ENCODE data around the gene SEMA3A.

Gene SEMA3A

DNA sequence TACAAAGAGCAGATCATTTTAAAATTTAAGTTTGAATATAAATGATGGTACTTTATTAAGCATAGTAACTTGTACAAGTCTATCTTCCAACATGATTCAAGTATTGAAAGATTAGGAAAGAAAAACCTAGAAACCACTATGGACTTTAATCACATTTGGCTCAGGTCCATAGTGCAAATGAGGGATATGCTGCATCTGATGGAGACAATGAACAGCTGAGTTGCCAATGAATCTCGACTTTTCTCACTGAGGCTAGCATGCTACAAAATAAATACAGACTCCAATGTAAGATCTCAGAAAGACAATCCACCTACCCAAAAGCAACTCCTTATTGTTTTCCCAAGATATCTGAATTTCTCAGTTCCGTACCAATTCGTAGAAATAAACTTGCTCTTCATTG is 89.8 kb downstream of the SEMA3A start:
- H3K4me3 Mint-ChIP-seq = no peak overlapping the region
- no peaks in the 10 kb centered on the region for H3K9me3 Mint-ChIP-seq
- intact Hi-C loops (cut with micrococcal nuclease) = no loop called here
- H3K27me3 Mint-ChIP-seq = no peaks in the 10 kb centered on the region
- H3K36me3 Mint-ChIP-seq (ENCODE audit: low read depth) = no peaks in the 10 kb centered on the region
- no peaks in the 10 kb centered on the region for H3K4me1 Mint-ChIP-seq (ENCODE audit: low read depth)
- no peak overlapping the region for H3K27ac Mint-ChIP-seq

DNA sequence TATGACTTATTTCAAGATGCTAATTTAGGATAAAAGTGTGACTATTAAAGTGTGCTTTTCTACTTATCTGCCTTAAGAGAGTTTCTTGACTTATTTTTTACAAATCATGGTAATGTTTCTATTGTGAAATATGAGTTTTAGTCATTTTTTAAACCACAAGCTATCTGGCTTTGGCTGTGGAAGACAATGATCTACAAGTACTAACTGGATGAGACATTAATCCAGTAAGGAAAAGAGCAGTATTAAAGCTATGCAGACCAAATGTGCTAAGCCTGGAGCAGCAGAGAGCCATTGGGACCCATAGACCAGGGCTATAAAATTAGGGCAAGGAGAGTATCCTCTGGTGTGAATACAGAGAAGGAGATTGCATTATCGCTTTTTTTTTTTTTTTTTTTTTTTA is 92.4 kb downstream of the SEMA3A start:
- Mint-ChIP-seq H3K27ac (no peak overlapping the region), H3K36me3 (ENCODE audit: low read depth) (no peaks in the 10 kb centered on the region), H3K4me1 (ENCODE audit: low read depth) (no peaks in the 10 kb centered on the region), H3K9me3 (no peaks in the 10 kb centered on the region), H3K27me3 (no peaks in the 10 kb centered on the region), H3K4me3 (no peak overlapping the region)
- intact Hi-C loops (cut with micrococcal nuclease) = no loop called here

DNA sequence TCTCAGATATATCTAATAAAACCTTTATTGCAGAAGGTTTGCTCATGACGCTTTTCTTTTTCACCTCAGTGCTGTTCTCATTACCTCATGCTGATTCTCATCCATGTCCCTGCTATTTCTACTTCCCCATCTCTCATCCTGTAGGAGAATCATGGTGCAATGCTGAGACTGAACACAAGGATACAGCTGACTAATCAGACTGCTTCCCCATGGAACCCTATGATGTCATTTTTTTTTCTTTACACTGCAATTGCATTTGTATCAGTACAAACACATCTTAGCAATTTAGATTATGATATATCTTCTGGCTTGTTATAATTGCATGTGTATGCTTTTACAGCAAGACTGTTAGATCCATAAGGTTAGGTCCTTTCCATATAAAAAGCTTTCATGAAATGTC is 93.7 kb downstream of the SEMA3A start:
- intact Hi-C loops (cut with micrococcal nuclease) = no loop called here
- Mint-ChIP-seq H3K4me3 (no peak overlapping the region), H3K36me3 (ENCODE audit: low read depth) (no peaks in the 10 kb centered on the region), H3K4me1 (ENCODE audit: low read depth) (no peaks in the 10 kb centered on the region), H3K27me3 (no peaks in the 10 kb centered on the region), H3K27ac (no peak overlapping the region), H3K9me3 (no peaks in the 10 kb centered on the region)

DNA sequence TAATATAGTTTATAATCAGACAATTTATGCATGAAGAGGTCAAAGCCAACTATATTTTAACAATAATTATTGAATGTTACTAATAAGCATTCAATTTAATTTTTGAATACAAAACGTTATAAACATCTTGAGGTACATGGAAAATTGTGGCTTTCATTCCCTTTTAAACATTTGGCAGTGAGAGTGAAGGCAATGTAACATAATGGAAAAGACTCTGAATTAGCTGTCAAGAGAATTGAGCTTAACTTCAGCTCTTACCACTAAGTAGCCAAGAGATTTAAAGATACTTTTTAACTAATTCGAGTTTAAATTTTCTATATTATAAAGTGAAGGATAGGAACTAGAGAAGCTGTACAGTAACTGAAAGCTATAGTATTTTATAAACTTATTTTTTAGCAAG is 98.6 kb downstream of the SEMA3A start:
- no peaks in the 10 kb centered on the region for H3K27me3 Mint-ChIP-seq
- intact Hi-C loops (cut with micrococcal nuclease) = no loop called here

DNA sequence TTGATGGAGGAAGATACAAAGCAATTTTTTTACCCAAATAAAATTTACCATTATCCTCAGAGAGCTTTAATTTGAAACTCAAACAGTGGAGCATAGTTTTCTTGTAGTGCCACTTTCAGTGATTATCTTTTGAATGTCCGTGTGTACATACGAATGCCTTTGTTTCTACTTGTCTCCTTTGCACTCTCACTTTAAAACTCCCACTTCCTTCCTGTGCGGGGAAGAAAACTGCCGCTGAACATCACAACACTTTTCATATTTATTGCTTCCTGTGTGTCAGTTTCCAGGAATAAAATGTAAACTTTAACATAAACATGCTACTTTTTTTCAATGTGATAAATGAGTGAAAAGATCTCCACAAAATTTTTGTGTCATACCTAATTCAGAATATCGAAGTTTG is 102.4 kb downstream of the SEMA3A start:
- Mint-ChIP-seq H3K4me1 (ENCODE audit: low read depth) (no peaks in the 10 kb centered on the region), H3K4me3 (no peak overlapping the region)
- intact Hi-C loops (cut with micrococcal nuclease) = no loop called here

More for the DNA sequence above, 98.6 kb downstream of the SEMA3A start:
- H3K36me3 Mint-ChIP-seq (ENCODE audit: low read depth) = no peaks in the 10 kb centered on the region
- no peak overlapping the region for H3K27ac Mint-ChIP-seq
- H3K4me3 Mint-ChIP-seq = no peak overlapping the region
- no peaks in the 10 kb centered on the region for H3K9me3 Mint-ChIP-seq
- no peaks in the 10 kb centered on the region for H3K4me1 Mint-ChIP-seq (ENCODE audit: low read depth)

DNA sequence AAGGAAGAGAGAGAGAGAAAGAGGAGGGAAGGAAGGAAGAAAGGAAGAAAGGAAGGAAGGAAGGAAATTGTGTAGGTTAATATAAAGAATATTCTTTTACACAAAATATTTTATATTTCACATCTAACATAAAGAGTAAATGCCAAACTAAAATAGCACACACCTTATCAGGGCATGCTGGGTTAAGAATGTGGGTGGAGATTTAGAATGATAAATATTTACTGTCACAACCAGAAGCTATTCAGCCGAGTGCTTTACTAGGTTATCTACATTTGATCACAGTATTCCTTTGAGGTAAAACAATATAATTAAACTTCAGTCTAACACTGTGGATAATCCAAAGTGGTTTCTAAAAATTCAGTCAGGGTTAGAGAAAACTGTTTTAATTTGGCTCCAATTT is 103.3 kb downstream of the SEMA3A start:
- no peaks in the 10 kb centered on the region for H3K4me1 Mint-ChIP-seq (ENCODE audit: low read depth)
- no peak overlapping the region for H3K4me3 Mint-ChIP-seq
- H3K36me3 Mint-ChIP-seq (ENCODE audit: low read depth) = no peaks in the 10 kb centered on the region
- H3K9me3 Mint-ChIP-seq = no peaks in the 10 kb centered on the region
- no peaks in the 10 kb centered on the region for H3K27me3 Mint-ChIP-seq
- H3K27ac Mint-ChIP-seq = no peak overlapping the region
- intact Hi-C loops (cut with micrococcal nuclease) = no loop called here

More for the DNA sequence above, 102.4 kb downstream of the SEMA3A start:
- no peaks in the 10 kb centered on the region for H3K36me3 Mint-ChIP-seq (ENCODE audit: low read depth)
- H3K27me3 Mint-ChIP-seq = no peaks in the 10 kb centered on the region
- no peaks in the 10 kb centered on the region for H3K9me3 Mint-ChIP-seq
- H3K27ac Mint-ChIP-seq = no peak overlapping the region

DNA sequence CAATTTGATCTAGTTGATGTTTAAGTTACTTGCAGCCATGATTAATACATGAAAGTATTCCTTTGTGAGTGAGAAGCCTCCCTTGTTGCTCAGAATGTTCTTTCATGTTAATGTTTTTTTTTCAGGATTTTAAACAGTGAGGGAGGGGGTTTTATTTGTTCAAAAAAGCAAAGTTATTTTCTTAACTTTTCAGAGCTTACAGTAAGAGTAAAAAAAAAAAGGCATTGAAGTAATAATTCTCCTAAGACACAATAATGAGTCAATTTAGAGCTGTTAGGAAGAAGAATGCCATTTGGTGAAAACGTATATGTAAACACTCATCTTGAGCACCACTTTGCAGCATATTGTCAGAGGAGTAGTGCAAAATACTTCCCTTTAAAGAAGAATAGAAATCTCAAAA is 105.8 kb downstream of the SEMA3A start:
- Mint-ChIP-seq H3K4me1 (ENCODE audit: low read depth) (peaks cover 6% of the 10 kb centered on the region), H3K36me3 (ENCODE audit: low read depth) (no peaks in the 10 kb centered on the region), H3K27ac (no peak overlapping the region), H3K4me3 (no peak overlapping the region), H3K9me3 (no peaks in the 10 kb centered on the region), H3K27me3 (no peaks in the 10 kb centered on the region)
- intact Hi-C loops (cut with micrococcal nuclease) = no loop called here

DNA sequence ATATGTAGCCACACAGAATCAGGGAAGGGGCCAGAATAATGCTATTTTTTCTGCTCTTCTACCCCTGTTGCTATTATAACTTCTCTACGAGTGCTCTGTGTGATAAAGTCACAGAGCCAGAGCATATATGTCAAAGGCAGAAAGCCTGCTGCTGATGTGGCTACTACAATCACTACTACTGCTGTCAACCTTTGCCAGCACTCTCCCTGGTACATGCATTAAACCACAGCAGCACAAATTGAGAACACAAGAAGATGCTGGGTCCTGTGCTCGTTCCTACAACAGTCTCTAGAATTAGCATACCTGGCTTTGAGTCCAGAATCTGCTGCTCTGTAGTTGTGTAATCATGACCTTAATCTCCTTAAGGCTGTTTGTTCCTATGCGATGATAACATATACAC is 108.6 kb downstream of the SEMA3A start:
- Mint-ChIP-seq H3K4me3 (no peak overlapping the region), H3K27me3 (no peaks in the 10 kb centered on the region), H3K9me3 (no peaks in the 10 kb centered on the region), H3K27ac (no peak overlapping the region), H3K36me3 (ENCODE audit: low read depth) (no peaks in the 10 kb centered on the region), H3K4me1 (ENCODE audit: low read depth) (peaks cover 6% of the 10 kb centered on the region)
- intact Hi-C loops (cut with micrococcal nuclease) = no loop called here

DNA sequence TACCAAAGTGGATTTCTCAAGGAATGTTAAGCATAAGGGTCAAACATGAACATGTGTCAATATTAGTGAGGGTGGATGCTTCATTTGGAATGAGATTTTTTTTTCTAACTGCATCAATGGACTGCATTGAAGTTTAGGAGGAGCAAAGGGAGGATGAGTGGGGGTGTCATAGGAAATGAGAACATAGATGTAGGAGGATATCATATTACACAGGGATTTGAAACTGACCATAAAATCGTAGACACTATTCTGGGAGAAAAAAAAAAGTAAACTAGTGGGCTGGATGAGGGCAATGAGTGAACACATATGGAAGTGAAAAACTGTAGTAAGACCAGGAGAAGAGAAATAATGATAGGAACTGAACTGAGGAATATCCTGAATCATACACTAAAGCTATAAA is 109.4 kb downstream of the SEMA3A start:
- intact Hi-C loops (cut with micrococcal nuclease) = no loop called here
- Mint-ChIP-seq H3K9me3 (no peaks in the 10 kb centered on the region), H3K27ac (no peak overlapping the region), H3K27me3 (no peaks in the 10 kb centered on the region), H3K4me3 (no peak overlapping the region), H3K4me1 (ENCODE audit: low read depth) (peaks cover 6% of the 10 kb centered on the region), H3K36me3 (ENCODE audit: low read depth) (no peaks in the 10 kb centered on the region)

DNA sequence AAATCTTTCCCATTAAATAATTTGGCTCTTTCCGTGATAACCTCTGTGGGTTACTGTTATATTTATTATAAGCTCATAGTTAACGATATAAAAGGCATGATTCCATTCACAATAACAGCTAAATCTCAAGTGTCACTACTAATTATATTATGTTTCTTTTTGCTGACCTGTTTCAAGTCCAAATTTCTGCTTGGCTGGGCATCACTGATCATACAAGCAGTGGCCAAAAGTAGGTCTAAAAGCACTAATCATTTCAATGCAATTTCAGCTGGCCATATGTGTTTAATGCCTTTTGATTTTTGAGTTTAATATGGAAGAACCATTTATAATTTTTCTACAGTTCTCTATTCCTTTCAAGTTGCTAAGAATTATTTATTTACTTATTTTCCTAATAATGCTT is 110.7 kb downstream of the SEMA3A start:
- intact Hi-C loops (cut with micrococcal nuclease) = no loop called here
- peaks cover 6% of the 10 kb centered on the region for H3K4me1 Mint-ChIP-seq (ENCODE audit: low read depth)
- H3K27me3 Mint-ChIP-seq = no peaks in the 10 kb centered on the region
- no peaks in the 10 kb centered on the region for H3K36me3 Mint-ChIP-seq (ENCODE audit: low read depth)
- no peak overlapping the region for H3K4me3 Mint-ChIP-seq
- H3K27ac Mint-ChIP-seq = no peak overlapping the region
- H3K9me3 Mint-ChIP-seq = no peaks in the 10 kb centered on the region

DNA sequence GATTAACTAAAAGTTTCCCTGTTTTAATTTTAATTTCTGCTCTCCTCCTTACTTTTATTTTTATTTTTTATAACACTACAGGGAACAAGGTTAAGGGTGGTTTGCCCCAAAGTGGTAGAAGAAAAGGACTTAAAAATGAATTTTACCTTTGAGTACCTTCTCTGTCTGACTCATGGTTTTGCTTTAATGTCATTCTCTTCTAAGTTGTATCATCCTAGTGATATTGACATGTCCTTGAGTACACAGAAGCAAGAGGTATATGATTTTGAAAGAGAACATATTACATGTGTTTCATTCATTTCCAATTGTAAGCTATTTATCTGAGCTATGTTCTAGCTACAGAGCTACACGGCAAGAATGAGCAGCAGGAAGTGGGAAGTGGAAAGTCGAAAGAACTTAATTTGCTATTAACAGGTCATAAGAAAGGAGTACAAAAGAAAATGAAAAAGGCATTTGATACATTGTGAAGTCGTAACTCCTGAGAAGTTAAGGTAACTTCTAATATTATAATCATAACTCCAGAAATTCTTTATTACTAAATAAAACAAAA is 112.5 kb downstream of the SEMA3A start:
- Mint-ChIP-seq H3K4me1 (ENCODE audit: low read depth) (peaks cover 6% of the 10 kb centered on the region), H3K9me3 (no peaks in the 10 kb centered on the region), H3K27ac (no peak overlapping the region), H3K4me3 (no peak overlapping the region), H3K36me3 (ENCODE audit: low read depth) (no peaks in the 10 kb centered on the region), H3K27me3 (no peaks in the 10 kb centered on the region)
- intact Hi-C loops (cut with micrococcal nuclease) = no loop called here

DNA sequence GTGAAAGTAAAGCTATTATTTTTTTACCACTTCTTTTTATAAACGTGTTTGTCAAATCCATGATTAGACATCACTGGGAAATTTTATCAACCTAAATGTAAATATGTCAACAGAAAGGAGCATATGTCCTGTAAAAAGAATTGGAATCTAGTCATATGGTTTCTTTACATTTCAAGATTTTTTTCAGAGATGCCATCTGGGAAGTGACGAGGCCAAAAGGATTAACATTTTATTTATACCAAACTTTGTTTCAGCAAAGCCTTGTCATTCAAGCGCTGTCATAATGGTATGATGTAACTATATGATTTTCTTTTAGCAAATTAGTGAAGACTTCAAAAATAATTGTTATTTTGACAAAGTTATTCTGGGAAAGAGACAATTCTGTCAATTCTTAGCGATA is 117.3 kb downstream of the SEMA3A start:
- Mint-ChIP-seq H3K27me3 (no peaks in the 10 kb centered on the region), H3K4me3 (no peak overlapping the region), H3K9me3 (no peaks in the 10 kb centered on the region), H3K27ac (no peak overlapping the region), H3K4me1 (ENCODE audit: low read depth) (no peaks in the 10 kb centered on the region), H3K36me3 (ENCODE audit: low read depth) (no peaks in the 10 kb centered on the region)
- intact Hi-C loops (cut with micrococcal nuclease) = no loop called here

DNA sequence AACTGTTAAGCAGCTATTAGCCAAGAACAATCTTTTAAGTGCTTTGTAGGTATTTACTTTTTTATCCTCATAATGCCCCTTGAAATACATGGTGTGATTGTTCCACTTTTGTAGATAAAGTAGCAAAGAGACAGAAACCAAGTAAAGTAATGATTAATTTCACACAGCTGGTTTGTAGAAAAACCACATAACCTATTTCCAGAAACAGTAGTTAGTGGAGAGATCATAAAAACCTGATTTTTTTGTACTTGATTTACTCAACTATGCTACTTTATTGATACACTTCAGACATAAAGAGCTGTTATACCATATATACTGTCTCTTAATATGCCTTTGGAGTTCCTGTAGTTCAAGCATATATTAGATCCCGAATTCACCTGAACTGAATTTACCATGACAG is 118.4 kb downstream of the SEMA3A start:
- Mint-ChIP-seq H3K27ac (no peak overlapping the region), H3K4me1 (ENCODE audit: low read depth) (no peaks in the 10 kb centered on the region), H3K36me3 (ENCODE audit: low read depth) (no peaks in the 10 kb centered on the region), H3K9me3 (no peaks in the 10 kb centered on the region), H3K27me3 (no peaks in the 10 kb centered on the region), H3K4me3 (no peak overlapping the region)
- intact Hi-C loops (cut with micrococcal nuclease) = no loop called here

DNA sequence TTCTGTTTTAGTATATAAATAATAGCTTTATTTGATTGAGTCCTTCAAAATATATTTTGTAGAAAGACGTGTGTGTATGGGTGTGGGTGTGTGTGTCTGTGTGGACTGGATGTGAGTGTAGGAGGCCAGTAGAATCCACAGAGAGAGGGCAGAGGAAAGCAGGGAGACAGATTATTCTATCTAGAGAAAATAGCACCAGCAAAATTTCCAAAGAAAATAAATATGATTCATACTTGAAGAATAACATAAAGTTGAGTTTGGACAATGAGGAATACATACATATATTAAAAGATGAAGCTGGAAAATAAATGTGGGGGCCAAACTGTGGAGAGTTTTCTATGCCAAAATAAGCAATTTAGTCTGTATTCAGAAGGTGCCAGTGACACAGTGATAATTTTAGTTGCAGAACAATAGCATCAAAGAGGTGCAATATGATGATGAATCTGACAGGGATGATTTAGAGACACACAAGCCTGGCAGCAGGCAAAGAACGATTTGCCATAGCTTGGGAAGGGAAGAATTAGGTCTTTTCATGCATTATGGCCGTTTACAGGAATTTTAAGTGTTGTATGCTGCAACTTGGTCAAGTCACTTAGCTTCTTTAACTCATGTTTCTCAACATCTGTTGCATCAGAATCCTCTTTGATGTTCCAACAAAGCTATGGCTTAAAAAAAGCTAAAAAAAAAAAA is 121.3 kb downstream of the SEMA3A start:
- Mint-ChIP-seq H3K36me3 (ENCODE audit: low read depth) (no peaks in the 10 kb centered on the region), H3K9me3 (no peaks in the 10 kb centered on the region), H3K27ac (no peak overlapping the region), H3K4me1 (ENCODE audit: low read depth) (no peaks in the 10 kb centered on the region), H3K4me3 (no peak overlapping the region), H3K27me3 (no peaks in the 10 kb centered on the region)
- intact Hi-C loops (cut with micrococcal nuclease) = no loop called here

DNA sequence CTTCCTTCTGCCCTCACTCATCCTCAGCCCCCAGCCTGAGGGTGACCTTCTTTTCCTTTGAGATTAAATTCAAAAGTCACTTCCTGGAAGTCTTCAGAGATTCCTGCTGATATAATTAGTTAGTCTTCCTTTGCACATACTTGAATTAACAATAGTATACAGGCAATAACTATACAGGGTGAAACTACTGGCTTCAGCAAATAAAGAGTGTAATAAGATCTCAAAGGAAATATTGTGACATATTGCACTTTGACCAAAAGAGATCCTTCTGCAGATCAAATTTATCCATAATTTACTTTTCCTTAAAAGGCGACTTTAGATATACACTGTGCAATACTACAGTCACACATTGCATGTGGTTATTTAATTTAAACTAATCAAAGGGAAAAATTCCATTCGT is 123.8 kb downstream of the SEMA3A start:
- intact Hi-C loops (cut with micrococcal nuclease) = no loop called here
- Mint-ChIP-seq H3K27me3 (no peaks in the 10 kb centered on the region), H3K4me1 (ENCODE audit: low read depth) (no peaks in the 10 kb centered on the region), H3K9me3 (no peaks in the 10 kb centered on the region), H3K4me3 (no peak overlapping the region), H3K27ac (no peak overlapping the region), H3K36me3 (ENCODE audit: low read depth) (no peaks in the 10 kb centered on the region)
